Stimulated activated CD4-positive, alpha-beta T cell treated with anti-CD3 and anti-CD28 coated beads, Interleukin-12 subunit alpha, Interleukin-12 subunit beta, amount 100 ng/mL, for 24 hours (primary cell): ENCODE measurements around the gene UBA52.
"Not testable (repeated sequence)": the region's sequence is repeated elsewhere in the genome, so short reads cannot be mapped to it uniquely, and the experiment has no call there.

ENCODE experiments used
- DNase-seq, 2 experiments: peaks; one replicate each; pipeline ENCODE4 v3.0.0-alpha.2; 2020; ENCODE audit warnings: low read depth in 2 of 2

Gene UBA52

GRCh38 chr19:18571564-18572344 is at the start of gene UBA52:
UBA52 (plus strand) TSS chr19:18571857; CDS start chr19:18573301, 1,444 bp downstream.
- DNase-seq: peak; percentile 98

- peak; percentile 100 for DNase-seq
These were observed 49.4 kb upstream of the UBA52 start for GRCh38 chr19:18522124-18522861.

- not testable (repeated sequence) for DNase-seq
These were observed 48.7 kb upstream of the UBA52 start for GRCh38 chr19:18522862-18523440.

- no peak for DNase-seq
These were observed 47.8 kb upstream of the UBA52 start for GRCh38 chr19:18523841-18524240.

GRCh38 chr19:18526316-18526715 is 45.3 kb upstream of the UBA52 start:
- no peak for DNase-seq

GRCh38 chr19:18529782-18530181 is 41.9 kb upstream of the UBA52 start:
- DNase-seq: no peak

- no peak for DNase-seq
These were observed 40.2 kb upstream of the UBA52 start for GRCh38 chr19:18531485-18531884.

- DNase-seq: no peak
These were observed 39.3 kb upstream of the UBA52 start for GRCh38 chr19:18532168-18532890.

- DNase-seq: no peak
These were observed 38.6 kb upstream of the UBA52 start for GRCh38 chr19:18533058-18533457.

- no peak for DNase-seq
These were observed 35.2 kb upstream of the UBA52 start for GRCh38 chr19:18536475-18536874.

GRCh38 chr19:18537431-18537830 is 34.2 kb upstream of the UBA52 start:
- DNase-seq: no peak

GRCh38 chr19:18538115-18538514 is 33.5 kb upstream of the UBA52 start:
- DNase-seq: no peak

GRCh38 chr19:18539372-18539771 is 32.3 kb upstream of the UBA52 start:
- DNase-seq: no peak

GRCh38 chr19:18540200-18540599 is 31.5 kb upstream of the UBA52 start:
- DNase-seq: not testable (repeated sequence)

GRCh38 chr19:18541258-18541991 is 30.2 kb upstream of the UBA52 start:
- no peak for DNase-seq

GRCh38 chr19:18541992-18542940 is 29.4 kb upstream of the UBA52 start:
- no peak for DNase-seq

- peak; percentile 82 to 95 for DNase-seq
These were observed 28.5 kb upstream of the UBA52 start, which contains the start of gene FKBP8 for GRCh38 chr19:18542941-18543813. FKBP8 (minus strand) TSS chr19:18543573; CDS start chr19:18541970, 1,603 bp downstream.

GRCh38 chr19:18543814-18544475 is 27.7 kb upstream of the UBA52 start:
- peak; percentile 48 to 67 for DNase-seq
